Activated gamma-delta T cell treated with anti-CD3 and anti-CD28 coated beads, Interleukin-2, amount 50 U/mL, for 16 hours (primary cell): ENCODE results near the gene AGPAT2.

ENCODE experiments used
- DNase-seq: peaks from one replicate; pipeline ENCODE4 v3.0.0-alpha.2; 2020; ENCODE audit warnings: low read depth

Gene AGPAT2

GRCh38 chr9:136661641-136662325 lies 25.5 kb downstream of the AGPAT2 start:
- no peak for DNase-seq

DNA sequence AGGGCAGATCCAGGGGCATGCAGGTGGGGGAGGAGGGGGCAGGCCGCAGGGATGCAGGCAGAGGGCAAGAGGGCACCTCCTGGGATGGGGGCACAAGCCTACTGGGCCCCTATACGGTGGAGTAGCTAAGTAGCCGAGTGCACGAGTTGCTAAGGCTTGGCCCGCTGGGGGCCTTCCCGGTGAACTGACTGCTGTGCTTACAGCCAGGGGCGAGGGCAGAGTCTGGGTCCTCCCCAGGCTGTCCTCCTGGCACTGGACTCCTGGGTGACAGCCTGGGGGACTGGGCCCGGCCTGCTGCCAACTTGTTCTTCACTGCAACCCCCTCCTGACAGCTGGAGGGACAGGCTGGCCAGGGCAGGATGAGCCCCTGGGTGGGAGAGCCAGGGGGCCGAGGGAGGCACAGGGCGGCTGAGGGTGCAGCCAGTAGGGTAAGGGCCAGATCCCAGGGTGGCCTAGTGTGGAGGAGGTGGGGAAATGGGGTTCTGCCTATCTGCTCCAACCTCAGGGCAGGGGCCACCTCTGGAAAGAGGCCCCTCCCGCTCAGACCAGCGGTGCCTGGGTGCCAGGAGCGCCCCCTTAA lies 26.2 kb downstream of the AGPAT2 start:
- DNase-seq: no peak

DNA sequence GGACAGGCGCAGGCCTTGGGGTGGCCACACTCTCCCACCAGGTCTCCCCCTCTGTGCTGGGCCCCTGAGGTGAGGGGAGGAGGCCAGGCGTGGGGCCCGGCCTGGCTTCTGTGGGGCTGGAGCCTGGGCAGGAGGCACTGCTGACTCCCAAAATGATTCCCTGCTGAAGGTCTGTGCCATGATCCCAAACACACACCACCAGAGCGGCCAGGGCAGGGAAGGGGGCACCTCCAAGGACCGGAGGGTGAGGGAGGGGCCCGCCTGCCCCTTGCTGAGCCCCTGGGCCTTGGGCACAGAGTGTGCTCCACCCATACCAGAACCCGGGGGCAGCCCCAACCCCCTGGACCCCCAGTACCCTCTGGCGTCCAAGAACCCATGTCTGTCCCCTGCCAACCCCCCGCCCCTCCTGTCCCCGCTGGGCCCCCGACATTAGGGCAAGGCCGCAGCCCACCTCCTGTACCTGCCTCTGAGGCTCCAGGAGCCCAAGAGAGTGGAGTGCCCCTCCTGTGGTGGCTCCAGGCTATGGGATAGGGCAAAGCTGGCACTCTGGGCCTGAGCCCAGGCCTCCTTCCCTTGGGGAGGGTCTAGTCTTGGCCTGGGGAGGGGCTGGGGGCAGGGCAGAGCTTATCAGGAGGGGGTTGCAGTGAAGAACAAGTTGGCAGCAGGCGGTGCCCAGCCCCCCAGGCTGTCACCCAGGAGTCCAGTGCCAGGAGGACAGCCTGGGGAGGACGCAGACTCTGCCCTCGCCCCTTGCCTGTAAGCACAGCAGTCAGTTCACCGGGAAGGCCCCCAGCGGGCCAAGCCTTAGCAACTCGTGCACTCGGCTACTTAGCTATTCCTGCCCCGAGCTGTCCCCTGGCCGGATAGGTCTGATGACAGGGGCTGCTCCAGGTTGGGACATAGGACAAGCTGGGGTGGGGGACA lies 27.1 kb downstream of the AGPAT2 start:
- DNase-seq: no peak

GRCh38 chr9:136658849-136659535 lies 28.3 kb downstream of the AGPAT2 start:
- no peak for DNase-seq

- no peak for DNase-seq
These were observed 29.0 kb downstream of the AGPAT2 start for GRCh38 chr9:136657974-136658848.

- DNase-seq: no peak
These were observed 30.3 kb downstream of the AGPAT2 start for GRCh38 chr9:136656795-136657611.

GRCh38 chr9:136656183-136656738 lies 31.0 kb downstream of the AGPAT2 start:
- no peak for DNase-seq

DNA sequence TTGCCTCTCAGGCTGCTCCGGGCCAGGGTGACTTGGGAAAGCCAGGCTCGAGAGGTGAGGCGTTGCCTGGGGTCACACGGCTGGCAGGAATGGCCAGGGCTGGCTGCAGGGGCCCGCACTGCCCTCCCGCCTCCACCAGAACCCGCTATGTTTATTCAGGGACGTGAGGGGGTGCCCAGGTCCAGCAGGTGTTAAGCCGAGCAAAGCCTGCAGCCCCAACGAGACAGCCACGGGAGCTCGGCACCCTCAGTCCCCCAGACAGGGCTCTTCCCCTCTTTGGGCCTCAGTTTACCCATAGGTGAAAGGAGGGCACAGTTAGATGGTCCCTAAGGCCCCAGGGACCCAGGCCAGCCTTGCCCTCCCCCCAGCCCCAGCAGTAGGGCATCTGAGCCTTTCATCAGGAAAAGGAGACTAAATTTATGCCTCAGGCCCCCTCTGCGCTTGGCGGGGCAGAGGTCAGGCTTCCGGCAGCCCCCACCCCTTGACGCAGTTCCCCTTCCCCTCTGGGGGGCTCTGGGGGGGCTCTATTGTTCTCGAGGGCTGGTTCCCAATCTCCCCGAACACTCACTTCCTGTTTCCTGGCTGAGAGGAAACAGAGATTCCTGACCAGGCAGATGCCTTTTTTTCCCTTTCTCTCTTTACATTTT lies 31.6 kb downstream of the AGPAT2 start:
- no peak for DNase-seq

- no peak for DNase-seq
These were observed 32.3 kb downstream of the AGPAT2 start for GRCh38 chr9:136654820-136655535.

DNA sequence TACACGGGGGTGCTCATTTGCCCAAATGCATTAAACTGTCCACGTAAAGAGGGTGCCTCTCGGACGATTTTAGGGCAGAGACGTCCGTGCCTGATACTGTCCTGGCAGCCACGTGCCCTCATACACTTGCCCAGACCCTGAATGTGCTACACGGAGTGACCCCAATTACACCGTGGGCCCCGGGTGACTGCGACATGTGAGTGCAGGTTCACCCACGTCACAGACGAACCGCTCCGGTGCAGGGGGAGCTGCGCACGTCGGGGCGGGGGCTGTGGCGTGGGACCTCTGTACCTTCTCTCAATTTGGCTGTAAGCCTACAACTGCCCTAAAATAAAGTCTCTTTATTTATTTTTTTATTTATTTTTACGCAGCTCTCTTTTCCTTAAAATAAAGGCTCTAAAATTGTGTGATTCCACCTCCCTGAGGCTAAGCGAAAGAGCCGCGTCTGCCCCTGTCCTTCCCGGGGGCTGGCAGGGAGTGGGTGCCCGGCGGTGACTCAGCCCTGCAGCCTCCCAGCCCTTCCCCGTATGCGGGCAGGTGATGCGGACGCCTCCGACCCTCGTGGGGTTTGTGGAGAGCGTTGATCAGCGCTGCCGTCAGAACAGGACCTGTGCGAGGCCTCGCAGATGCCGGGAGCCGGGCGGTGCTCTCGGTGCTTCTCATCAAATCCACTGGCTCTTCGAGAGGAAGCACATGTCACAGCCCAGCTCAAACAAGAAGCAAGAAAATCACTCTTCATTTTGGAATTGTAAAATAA lies 33.8 kb downstream of the AGPAT2 start:
- DNase-seq: no peak

DNA sequence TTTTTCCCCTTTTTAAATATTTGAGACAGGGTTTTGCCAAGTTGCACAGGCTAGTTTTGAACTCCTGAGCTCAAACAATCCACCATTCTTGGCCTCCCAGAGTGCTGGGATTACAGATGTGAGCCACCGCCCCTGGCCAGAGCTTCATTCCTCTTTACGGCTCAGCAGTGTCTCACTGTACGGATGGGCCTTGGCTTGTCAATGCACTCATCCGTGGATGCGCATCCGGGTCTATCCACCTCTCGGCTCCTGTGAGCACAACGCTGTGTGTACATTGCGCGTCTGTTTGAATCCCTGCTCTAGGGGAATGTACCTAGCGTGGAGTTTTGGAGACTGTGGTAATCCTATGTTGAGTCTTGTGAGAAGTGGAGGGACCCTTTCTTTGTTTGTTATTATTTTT lies 35.4 kb downstream of the AGPAT2 start:
- no peak for DNase-seq

DNA sequence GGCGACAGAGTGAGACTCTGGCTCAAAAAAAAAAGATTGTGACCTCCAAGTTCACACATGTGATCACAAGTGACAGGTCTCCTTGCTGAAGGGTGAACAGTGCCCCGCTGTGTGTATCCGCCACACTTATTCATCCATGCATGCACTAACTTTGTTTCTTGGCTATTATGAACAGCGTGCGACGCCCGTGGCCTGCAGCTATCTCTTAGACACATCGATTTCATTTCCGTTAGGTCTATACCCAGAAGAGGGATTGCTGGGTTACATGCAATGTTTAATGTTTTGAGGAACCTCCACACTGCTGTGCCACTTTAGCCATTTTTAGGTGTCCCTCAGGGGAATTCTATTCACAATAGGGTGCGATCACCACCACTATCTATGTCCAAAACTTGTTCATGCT lies 36.6 kb downstream of the AGPAT2 start:
- DNase-seq: no peak

DNA sequence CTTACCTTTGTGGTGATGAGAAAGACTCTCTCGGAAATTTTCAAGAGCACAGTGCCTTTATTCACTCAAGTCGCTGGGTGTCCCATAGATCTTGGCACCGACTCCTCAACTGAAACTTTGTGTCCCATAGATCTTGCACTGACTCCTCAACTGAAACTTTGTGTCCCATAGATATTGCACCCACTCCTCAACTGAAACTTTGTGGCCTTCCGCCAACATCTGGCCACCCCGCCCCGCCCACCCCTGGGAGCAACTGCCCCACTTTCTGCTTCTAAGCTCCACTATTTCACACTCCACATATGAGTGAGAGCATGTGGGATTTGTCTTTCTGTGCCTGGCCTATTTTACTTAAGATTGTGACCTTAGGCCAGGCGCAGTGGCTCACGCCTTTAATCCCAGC lies 37.2 kb downstream of the AGPAT2 start:
- DNase-seq: no peak

DNA sequence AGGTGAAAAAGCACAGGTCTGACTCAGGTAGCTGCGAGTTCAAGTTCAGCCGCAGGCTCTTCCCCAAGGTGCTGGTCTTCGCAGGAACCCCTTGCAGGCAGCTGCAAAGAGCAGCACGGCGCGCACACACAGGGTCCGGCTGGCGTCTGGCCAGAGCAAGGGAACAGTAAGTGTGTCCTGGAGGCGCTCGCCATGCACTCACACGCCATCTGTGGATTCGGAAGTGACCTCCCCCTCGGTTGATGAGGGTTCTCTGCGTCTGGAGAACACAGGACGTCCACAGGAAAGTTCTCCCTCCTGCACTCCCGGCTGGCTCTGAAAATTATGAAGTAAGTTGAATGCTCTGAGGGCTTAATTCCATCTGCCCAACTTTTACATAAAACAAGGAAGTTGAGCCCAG lies 38.5 kb downstream of the AGPAT2 start:
- DNase-seq: no peak

DNA sequence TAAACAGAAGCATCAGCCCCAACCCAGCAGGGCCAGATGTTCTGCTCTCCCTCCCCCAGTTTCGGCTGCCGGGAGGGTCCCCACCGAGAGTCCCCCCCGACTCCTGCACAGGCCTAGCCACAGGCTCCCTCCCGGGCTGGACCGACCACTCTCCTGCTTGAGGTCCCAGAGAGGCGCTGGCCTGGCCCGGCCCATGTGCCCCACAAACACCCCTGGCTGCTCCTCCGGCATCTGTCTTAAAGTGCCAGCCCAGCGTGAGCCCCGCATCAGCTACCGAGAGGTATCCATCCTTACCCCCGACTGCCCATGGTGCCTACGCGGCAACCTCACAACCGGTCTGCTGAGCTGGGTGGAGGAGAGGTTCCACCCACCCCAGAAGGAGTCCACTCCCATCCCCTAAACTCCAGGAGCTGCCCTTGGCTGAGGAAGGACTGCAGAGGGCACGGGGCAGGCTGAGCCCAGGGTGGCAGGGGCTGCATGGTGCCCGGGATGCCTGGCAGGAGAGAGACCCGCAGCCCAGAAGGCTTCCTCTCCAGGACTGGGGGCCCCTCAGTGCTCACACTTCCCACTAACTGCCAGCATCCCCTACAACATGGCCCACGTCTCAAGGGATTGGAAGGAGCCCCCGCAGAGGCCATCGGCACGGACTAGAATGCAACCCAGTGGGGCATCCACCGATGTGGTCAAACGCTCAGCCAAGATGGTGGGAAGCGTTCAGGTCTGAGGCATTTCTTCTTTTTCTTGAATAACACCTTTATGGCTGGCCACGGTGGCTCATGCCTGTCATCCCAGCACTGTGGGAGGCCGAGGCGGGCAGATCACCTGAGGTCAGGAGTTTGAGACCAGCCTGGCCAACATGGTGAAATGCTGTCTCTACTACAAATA lies 40.2 kb downstream of the AGPAT2 start:
- no peak for DNase-seq

DNA sequence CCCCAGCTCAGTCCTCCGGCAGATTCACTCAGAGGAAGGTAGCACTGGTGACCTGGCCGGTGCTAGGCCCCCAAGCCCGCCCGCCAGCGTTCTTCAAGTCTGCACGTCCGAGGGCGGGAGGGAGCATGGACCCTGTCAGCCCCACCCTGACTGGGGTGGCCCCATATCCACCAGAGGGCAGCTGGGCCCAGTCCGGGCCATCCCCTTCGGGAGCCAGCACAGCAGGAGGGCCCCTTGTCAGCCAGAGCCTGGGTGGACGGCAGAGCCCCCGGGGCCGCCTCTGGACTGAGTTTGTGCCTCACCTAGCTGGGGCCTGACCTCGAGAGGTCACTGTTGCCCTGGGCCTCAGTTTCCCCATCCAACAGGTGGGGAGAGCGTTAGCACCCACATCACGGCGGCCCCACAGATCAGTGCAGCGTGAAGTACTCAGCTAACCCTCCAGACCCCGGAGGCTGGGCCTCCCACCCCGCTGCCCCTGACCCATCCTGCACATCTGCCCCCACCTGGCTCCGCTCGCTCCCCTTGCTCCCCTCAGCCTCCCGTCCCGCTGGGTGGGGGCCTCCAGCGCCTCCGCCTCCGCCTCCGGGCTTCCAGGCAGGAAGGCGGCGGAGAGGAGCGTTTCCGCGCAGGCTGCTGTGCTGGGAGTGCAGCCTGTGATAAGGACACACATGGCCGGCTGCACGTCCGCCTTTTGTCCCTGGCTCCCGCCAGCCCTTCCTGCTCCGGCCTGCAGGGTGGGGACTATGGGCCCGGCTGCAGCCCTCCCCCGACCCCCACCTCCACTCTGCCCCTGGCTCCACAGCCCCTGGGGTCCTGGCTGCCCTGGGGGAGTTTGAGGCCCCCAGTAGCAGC lies 41.1 kb downstream of the AGPAT2 start:
- DNase-seq: no peak
